ENCODE measurements around the gene RAPGEF6.

The RAPGEF6 gene

DNA sequence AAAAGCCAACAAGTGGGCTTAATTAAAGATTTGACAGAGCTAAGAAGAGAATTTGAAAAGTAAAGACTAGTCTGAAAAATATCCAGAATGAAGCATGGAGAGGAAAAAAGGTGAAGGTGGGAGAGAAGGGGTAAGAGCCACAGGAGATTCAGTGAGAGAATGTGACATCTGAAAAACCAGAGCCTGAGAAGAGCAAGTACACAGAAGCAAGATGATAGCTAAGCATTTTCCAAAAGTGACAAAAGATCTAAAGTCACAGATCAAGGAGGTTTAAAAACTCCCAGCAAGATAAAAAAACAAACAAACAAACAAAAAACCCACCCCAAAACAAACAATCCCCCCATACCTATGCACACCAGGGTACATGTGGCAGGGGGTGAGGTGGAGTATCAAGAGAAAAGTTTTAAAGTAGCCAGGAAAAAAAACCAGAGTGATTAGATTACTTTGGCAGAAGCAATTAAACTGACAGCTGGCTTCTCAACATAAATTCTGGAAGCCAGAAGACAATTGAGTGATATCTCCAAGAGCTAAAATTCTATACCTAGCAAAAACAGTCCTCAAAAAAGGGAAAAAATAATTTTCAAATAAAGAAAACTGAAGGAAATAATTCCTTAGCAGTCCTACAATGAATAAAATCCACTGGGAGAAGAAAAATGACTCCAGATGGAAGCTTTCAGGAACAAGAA lies 111.4 kb downstream of the RAPGEF6 start:
- no peaks in the 10 kb centered on the region for H3K9me3 ChIP-seq (ENCODE audit: insufficient read depth, low read depth, low read length)
- H4K20me1 ChIP-seq (ENCODE audit: insufficient read depth, low read length, poor library complexity, severe bottlenecking) = no peaks in the 10 kb centered on the region
- H3K4me3 ChIP-seq (ENCODE audit: low read length, poor library complexity, severe bottlenecking) = no peak overlapping the region
- no peak overlapping the region for H2AFZ ChIP-seq (ENCODE audit: low read length)
- peaks cover 4% of the 10 kb centered on the region; the same call in 1 of the 2 replicates for H3K79me2 ChIP-seq (ENCODE audit: insufficient read depth, low read length)
- H3K4me2 ChIP-seq (ENCODE audit: low read depth, low read length, poor library complexity, severe bottlenecking) = no peak overlapping the region
- no peaks in the 10 kb centered on the region for H3K27me3 ChIP-seq (ENCODE audit: insufficient read depth, low read length, poor library complexity, severe bottlenecking)
- TF ChIP-seq, protein P1, sequence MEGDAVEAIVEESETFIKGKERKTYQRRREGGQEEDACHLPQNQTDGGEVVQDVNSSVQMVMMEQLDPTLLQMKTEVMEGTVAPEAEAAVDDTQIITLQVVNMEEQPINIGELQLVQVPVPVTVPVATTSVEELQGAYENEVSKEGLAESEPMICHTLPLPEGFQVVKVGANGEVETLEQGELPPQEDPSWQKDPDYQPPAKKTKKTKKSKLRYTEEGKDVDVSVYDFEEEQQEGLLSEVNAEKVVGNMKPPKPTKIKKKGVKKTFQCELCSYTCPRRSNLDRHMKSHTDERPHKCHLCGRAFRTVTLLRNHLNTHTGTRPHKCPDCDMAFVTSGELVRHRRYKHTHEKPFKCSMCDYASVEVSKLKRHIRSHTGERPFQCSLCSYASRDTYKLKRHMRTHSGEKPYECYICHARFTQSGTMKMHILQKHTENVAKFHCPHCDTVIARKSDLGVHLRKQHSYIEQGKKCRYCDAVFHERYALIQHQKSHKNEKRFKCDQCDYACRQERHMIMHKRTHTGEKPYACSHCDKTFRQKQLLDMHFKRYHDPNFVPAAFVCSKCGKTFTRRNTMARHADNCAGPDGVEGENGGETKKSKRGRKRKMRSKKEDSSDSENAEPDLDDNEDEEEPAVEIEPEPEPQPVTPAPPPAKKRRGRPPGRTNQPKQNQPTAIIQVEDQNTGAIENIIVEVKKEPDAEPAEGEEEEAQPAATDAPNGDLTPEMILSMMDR (conservative IDR thresholded peaks at IDR 0.05; ENCODE audit: low read length) = no peak
- no peak for TF ChIP-seq EZH2phosphoT487 (IDR thresholded peaks at IDR 0.05; ENCODE audit: borderline replicate concordance)
- H3K36me3 ChIP-seq (ENCODE audit: insufficient read depth, low read length) = peaks cover 18% of the 10 kb centered on the region; the same call in 1 of the 2 replicates
- H3K9ac ChIP-seq (ENCODE audit: low read depth, low read length, poor library complexity, severe bottlenecking) = no peak overlapping the region
- no peaks in the 10 kb centered on the region for H3K9me2 ChIP-seq (replicated peaks; ENCODE audit: low read depth, low read length)
- no peaks in the 10 kb centered on the region for H3F3A ChIP-seq (ENCODE audit: low read depth)
- H3K4me1 ChIP-seq (ENCODE audit: insufficient read depth, low read length, poor library complexity, severe bottlenecking) = peaks cover 3% of the 10 kb centered on the region

DNA sequence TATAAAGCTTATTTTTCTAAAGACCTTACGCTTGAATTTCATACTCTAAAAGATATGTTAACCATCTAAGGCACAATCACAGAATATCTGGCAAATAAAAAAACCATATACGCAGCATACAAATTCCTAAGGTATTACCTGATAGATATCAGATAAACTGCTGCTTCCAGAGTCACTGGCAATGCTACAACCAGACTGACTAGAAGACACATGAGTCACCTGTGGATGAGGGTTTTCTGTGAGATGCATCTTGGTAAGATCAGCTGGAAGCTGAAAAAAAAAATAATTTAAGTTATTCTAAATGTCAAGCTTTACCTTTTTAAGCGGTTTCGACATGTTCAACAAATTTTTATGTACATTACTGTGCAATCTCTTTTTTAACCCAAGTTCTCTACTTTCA lies 113.8 kb downstream of the RAPGEF6 start:
- H3K27me3 ChIP-seq (ENCODE audit: insufficient read depth, low read length, poor library complexity, severe bottlenecking) = no peaks in the 10 kb centered on the region
- H3K4me1 ChIP-seq (ENCODE audit: insufficient read depth, low read length, poor library complexity, severe bottlenecking) = peaks cover 11% of the 10 kb centered on the region
- no peaks in the 10 kb centered on the region for H3K9me2 ChIP-seq (replicated peaks; ENCODE audit: low read depth, low read length)
- H3K9me3 ChIP-seq (ENCODE audit: insufficient read depth, low read depth, low read length) = no peaks in the 10 kb centered on the region
- peaks cover 18% of the 10 kb centered on the region; the same call in 1 of the 2 replicates for H3K36me3 ChIP-seq (ENCODE audit: insufficient read depth, low read length)
- H3K4me2 ChIP-seq (ENCODE audit: low read depth, low read length, poor library complexity, severe bottlenecking) = no peak overlapping the region
- H3F3A ChIP-seq (ENCODE audit: low read depth) = no peaks in the 10 kb centered on the region
- TF ChIP-seq EZH2phosphoT487 (IDR thresholded peaks at IDR 0.05; ENCODE audit: borderline replicate concordance) = no peak
- TF ChIP-seq, protein P1 (conservative IDR thresholded peaks at IDR 0.05; ENCODE audit: low read length) = no peak
- H3K9ac ChIP-seq (ENCODE audit: low read depth, low read length, poor library complexity, severe bottlenecking) = no peak overlapping the region
- no peaks in the 10 kb centered on the region for H3K79me2 ChIP-seq (ENCODE audit: insufficient read depth, low read length)
- H2AFZ ChIP-seq (ENCODE audit: low read length) = no peak overlapping the region
- H4K20me1 ChIP-seq (ENCODE audit: insufficient read depth, low read length, poor library complexity, severe bottlenecking) = no peaks in the 10 kb centered on the region
- H3K4me3 ChIP-seq (ENCODE audit: low read length, poor library complexity, severe bottlenecking) = no peak overlapping the region

DNA sequence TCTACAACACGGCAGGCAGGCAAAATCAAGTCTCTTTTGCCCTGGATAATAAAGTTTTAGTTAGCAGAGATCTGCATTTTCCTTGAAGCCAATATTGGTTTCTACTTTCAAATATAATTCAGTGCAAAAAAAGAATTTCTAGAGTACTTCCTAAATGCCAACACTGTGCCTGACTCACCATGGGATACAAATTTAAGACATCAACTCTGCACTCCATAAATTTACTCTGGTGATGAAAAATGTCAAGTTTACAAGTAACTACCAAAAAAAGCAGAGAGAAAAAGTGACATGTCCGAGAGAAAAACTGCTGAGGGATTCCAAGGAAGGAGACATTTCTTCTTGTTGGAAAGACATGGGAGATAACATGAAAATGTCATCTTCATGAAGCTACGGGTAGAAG lies 119.7 kb downstream of the RAPGEF6 start:
- Histone ChIP-seq H3K9me3 (ENCODE audit: insufficient read depth, low read depth, low read length) (no peaks in the 10 kb centered on the region), H4K20me1 (ENCODE audit: insufficient read depth, low read length, poor library complexity, severe bottlenecking) (peaks cover 3% of the 10 kb centered on the region), H3K79me2 (ENCODE audit: insufficient read depth, low read length) (0 out of 2 replicates have a peak, but pooled peaks cover 4% of the 10 kb centered on the region), H3K4me1 (ENCODE audit: insufficient read depth, low read length, poor library complexity, severe bottlenecking) (peaks cover 37% of the 10 kb centered on the region), H3K4me3 (ENCODE audit: low read length, poor library complexity, severe bottlenecking) (peak overlapping the region; percentile 71), H3K9ac (ENCODE audit: low read depth, low read length, poor library complexity, severe bottlenecking) (peak overlapping the region; percentile 20), H3K4me2 (ENCODE audit: low read depth, low read length, poor library complexity, severe bottlenecking) (peak overlapping the region; percentile 81), H3F3A (ENCODE audit: low read depth) (peaks cover 8% of the 10 kb centered on the region; the same call in 1 of the 2 replicates), H2AFZ (ENCODE audit: low read length) (no peak overlapping the region), H3K9me2 (replicated peaks; ENCODE audit: low read depth, low read length) (no peaks in the 10 kb centered on the region), H3K27me3 (ENCODE audit: insufficient read depth, low read length, poor library complexity, severe bottlenecking) (no peaks in the 10 kb centered on the region), H3K36me3 (ENCODE audit: insufficient read depth, low read length) (peaks cover 18% of the 10 kb centered on the region; the same call in 1 of the 2 replicates)
- TF ChIP-seq, protein P1 (conservative IDR thresholded peaks at IDR 0.05; ENCODE audit: low read length) = no peak
- TF ChIP-seq EZH2phosphoT487 (IDR thresholded peaks at IDR 0.05; ENCODE audit: borderline replicate concordance) = no peak
